Measurements from ENCODE around the gene KEAP1.
"Not testable (repeated sequence)": the region's sequence is repeated elsewhere in the genome, so short reads cannot be mapped to it uniquely, and the experiment has no call there.

- TF ChIP-seq CTCF, POLR2A (IDR thresholded peaks at IDR 0.05): not testable (repeated sequence)
Measured at GRCh38 chr19:10551006-10551405, 47.9 kb upstream of the KEAP1 start.

Data from thyroid gland (tissue), 4 donors.